OCI-LY7 (cell line): ENCODE data around the gene GDF10.

ENCODE experiments used
- EZH2phosphoT487 ChIP-seq: fragments of 200-600 bp; sonication (generic); IDR thresholded peaks from 2 replicates; pipeline ENCODE4 v1.6.1; 2018; ENCODE audit warnings: low read depth, borderline replicate concordance, mild to moderate bottlenecking, mixed run types, antibody characterized with exemption, low read length, moderate library complexity, mixed read lengths
- TF ChIP-seq, protein P1 (sequence below): fragments of 200-600 bp; sonication (generic); conservative IDR thresholded peaks from 2 replicates; pipeline ENCODE4 v1.5.1; 2014; ENCODE audit warnings: mild to moderate bottlenecking, antibody characterized with exemption, low read length, moderate library complexity, mixed read lengths

DNA sequence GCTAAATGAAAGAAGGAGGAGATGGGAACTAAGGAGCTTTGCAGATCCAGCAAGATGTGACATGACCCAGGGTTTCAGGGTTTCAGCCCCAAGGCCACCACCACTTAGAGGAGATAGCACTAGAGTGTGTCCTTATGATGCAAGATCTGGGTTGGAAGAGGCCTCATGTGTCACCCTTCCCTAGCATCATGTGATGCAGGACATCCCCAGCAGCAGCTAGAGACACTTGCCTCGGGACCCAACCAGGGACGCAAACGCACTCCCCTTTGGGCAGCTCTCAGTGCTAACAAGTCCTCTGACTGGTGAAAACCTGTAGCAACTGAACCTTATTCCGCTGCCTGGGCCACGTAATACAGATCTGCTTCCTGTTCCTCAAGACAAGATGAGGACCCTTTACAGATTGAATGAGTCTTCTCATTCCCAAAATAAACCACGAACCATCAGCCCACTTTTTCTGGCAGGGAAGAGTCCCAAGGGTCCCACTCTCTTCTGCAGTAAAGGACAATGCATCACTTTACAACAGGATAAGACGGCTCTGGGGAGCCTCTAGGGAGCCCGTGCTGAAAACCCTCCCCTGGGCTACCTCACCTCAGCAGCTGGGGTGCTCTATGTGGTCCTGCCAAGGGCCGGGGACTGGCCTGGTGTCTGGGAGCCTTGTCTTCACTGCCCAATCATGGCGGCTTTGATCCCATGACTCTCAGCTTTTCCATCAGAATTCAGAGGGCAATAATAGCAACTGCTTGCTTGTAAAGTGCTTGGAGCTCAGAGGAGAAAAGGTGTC is 44.8 kb upstream of the GDF10 start:
- TF ChIP-seq, protein P1, sequence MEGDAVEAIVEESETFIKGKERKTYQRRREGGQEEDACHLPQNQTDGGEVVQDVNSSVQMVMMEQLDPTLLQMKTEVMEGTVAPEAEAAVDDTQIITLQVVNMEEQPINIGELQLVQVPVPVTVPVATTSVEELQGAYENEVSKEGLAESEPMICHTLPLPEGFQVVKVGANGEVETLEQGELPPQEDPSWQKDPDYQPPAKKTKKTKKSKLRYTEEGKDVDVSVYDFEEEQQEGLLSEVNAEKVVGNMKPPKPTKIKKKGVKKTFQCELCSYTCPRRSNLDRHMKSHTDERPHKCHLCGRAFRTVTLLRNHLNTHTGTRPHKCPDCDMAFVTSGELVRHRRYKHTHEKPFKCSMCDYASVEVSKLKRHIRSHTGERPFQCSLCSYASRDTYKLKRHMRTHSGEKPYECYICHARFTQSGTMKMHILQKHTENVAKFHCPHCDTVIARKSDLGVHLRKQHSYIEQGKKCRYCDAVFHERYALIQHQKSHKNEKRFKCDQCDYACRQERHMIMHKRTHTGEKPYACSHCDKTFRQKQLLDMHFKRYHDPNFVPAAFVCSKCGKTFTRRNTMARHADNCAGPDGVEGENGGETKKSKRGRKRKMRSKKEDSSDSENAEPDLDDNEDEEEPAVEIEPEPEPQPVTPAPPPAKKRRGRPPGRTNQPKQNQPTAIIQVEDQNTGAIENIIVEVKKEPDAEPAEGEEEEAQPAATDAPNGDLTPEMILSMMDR = no peak
- no peak for TF ChIP-seq EZH2phosphoT487
